ENCODE results near the gene SHOC2. TPM values are rescaled to one million over a fixed set of nuclear protein-coding genes. Genes with fewer than 3 reads are reported as not detected.

The SHOC2 gene
- total RNA-seq, 1 experiment from 2014 or later = 23.7 TPM

- Histone ChIP-seq H3K9ac (ENCODE audit: extremely low read depth, insufficient read length, low read length) (no peak overlapping the region), H3K9me3 (ENCODE audit: control insufficient read depth, low read depth, low read length) (no peaks in the 10 kb centered on the region), H4K91ac (ENCODE audit: insufficient read length, low read depth, low read length) (no peak overlapping the region), H3K4me1 (ENCODE audit: insufficient read depth, low read length) (peaks cover 4% of the 10 kb centered on the region; the same call in 1 of the 2 replicates), H3K4me2 (ENCODE audit: insufficient read depth, insufficient read length, low read length) (no peak overlapping the region), H2AFZ (ENCODE audit: low read length) (no peak overlapping the region), H3K18ac (ENCODE audit: insufficient read length, low read depth, low read length) (no peak overlapping the region), H3K79me1 (ENCODE audit: insufficient read depth, low read depth, low read length, poor library complexity, severe bottlenecking) (no peaks in the 10 kb centered on the region), H2BK5ac (ENCODE audit: insufficient read length, low read length) (no peak overlapping the region), H3K4ac (ENCODE audit: low read depth, low read length) (no peak overlapping the region), H3K23ac (ENCODE audit: insufficient read length, low read depth, low read length) (no peak overlapping the region), H3K79me2 (ENCODE audit: insufficient read depth, low read length) (no peaks in the 10 kb centered on the region), H3K27me3 (ENCODE audit: insufficient read depth, low read length) (no peaks in the 10 kb centered on the region), H3K23me2 (ENCODE audit: insufficient read length, low read depth, low read length, poor library complexity, severe bottlenecking) (no peaks in the 10 kb centered on the region), H3K27ac (ENCODE audit: insufficient read length, low read depth, low read length) (no peak overlapping the region), H2BK20ac (ENCODE audit: low read depth, low read length, poor library complexity, severe bottlenecking) (no peak overlapping the region), H2BK15ac (ENCODE audit: low read depth, low read length) (no peak overlapping the region), H4K5ac (ENCODE audit: insufficient read length, low read depth, low read length) (no peak overlapping the region), H2BK120ac (ENCODE audit: low read depth, low read length, poor library complexity, severe bottlenecking) (no peak overlapping the region), H3T11ph (ENCODE audit: low read length) (no peak overlapping the region), H4K8ac (replicated peaks; ENCODE audit: insufficient read length, low read depth, low read length) (no peak overlapping the region), H2AK5ac (ENCODE audit: insufficient read length, low read length) (no peak overlapping the region), H2BK12ac (ENCODE audit: insufficient read length, low read depth, low read length) (no peak overlapping the region), H3K56ac (ENCODE audit: insufficient read length, low read depth, low read length) (no peak overlapping the region), H3K14ac (ENCODE audit: insufficient read depth, low read length) (no peak overlapping the region), H4K20me1 (ENCODE audit: control insufficient read depth, insufficient read depth, insufficient read length) (no peaks in the 10 kb centered on the region)
- Mint-ChIP-seq H3K27ac (no peak overlapping the region), H3K4me1 (peaks cover 18 to 21% of the 10 kb centered on the region in 2 experiments), H3K27me3 (ENCODE audit: low read depth) (no peaks in the 10 kb centered on the region), H3K36me3 (ENCODE audit: insufficient read depth in 1 of 3, low read depth in 3 of 3) (peaks cover 0 to 6% (median 0%) of the 10 kb centered on the region in 3 experiments; a peak in 2 of 7 replicates), H3K9me3 (no peaks in the 10 kb centered on the region; a peak in 1 of 5 replicates), H3K4me3 (no peak overlapping the region)
- TF ChIP-seq, protein P1, sequence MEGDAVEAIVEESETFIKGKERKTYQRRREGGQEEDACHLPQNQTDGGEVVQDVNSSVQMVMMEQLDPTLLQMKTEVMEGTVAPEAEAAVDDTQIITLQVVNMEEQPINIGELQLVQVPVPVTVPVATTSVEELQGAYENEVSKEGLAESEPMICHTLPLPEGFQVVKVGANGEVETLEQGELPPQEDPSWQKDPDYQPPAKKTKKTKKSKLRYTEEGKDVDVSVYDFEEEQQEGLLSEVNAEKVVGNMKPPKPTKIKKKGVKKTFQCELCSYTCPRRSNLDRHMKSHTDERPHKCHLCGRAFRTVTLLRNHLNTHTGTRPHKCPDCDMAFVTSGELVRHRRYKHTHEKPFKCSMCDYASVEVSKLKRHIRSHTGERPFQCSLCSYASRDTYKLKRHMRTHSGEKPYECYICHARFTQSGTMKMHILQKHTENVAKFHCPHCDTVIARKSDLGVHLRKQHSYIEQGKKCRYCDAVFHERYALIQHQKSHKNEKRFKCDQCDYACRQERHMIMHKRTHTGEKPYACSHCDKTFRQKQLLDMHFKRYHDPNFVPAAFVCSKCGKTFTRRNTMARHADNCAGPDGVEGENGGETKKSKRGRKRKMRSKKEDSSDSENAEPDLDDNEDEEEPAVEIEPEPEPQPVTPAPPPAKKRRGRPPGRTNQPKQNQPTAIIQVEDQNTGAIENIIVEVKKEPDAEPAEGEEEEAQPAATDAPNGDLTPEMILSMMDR (conservative IDR thresholded peaks at IDR 0.05) = no peak
- WGBS (ENCODE audit: extremely low coverage, insufficient read length, low lambda C conversion rate) = no CpG with 5 or more reads among the region's 2 CpGs
- no peak for DNase-seq
Measured at GRCh38 chr10:110914431-110914830, 5.0 kb upstream of the SHOC2 start.
